T-helper 2 cell treated with Interferon-gamma antibody and Interleukin-4, amounts not matched to agents 100 ng/mL and 5 ng/mL, for 36 hours (primary cell): ENCODE data around the gene NDST1. TPM values are rescaled to one million over a fixed set of nuclear protein-coding genes. Genes with fewer than 3 reads are reported as not detected.

Experiments used
- intact Hi-C: fragments of 100-400 bp; cut with micrococcal nuclease; formaldehyde crosslinking; loops from one replicate; pipeline ENCODE4 v1.15.1; 2023
- total RNA-seq: library from RNA; stranded (reverse); gene quantifications from 2 replicates; pipeline ENCODE4 v1.2.3, GENCODE V29; 2022

Gene NDST1
- total RNA-seq, 1 donor from 2014 or later, result 0.41 TPM

DNA sequence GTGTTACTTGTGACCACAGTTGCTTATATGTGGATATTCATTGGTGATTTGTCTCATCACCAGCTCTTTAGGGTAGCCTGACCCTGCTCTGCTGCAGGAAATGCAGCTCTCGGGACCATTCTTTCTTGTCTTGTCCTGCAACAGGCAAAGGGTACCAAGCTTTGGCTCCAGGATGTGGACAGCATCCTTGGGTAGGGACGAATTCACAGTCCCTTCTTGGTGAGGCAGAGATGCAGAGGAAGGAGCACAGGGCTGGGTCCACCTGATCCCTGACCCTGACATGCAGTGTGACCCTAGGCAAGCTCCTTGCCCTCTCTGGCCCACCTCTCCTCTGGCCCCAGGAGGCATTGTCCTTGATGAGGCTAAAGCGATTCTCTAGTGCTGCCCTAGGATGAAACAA, 95.6 kb downstream of the NDST1 start:
- intact Hi-C loops, result no loop called here

DNA sequence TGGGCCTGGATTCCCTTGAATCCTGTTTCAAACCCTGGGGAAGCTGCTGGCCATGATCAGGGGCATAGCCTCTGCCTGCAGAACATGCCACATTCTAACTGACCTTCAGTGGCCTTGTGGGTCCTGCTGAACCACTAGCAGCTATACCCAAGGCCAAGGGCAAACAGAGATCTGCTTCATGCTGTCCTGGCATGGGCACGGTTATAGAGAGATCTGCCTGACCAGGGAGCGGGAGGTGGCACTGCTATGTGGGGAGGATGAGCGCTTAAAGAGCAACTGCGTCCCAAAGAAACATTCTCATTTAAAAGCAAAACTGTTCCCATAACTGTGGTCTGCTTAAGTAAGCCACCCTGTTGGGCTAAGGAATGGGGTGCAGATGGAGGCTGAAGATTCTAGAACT, 96.1 kb downstream of the NDST1 start:
- intact Hi-C loops, result no loop called here

DNA sequence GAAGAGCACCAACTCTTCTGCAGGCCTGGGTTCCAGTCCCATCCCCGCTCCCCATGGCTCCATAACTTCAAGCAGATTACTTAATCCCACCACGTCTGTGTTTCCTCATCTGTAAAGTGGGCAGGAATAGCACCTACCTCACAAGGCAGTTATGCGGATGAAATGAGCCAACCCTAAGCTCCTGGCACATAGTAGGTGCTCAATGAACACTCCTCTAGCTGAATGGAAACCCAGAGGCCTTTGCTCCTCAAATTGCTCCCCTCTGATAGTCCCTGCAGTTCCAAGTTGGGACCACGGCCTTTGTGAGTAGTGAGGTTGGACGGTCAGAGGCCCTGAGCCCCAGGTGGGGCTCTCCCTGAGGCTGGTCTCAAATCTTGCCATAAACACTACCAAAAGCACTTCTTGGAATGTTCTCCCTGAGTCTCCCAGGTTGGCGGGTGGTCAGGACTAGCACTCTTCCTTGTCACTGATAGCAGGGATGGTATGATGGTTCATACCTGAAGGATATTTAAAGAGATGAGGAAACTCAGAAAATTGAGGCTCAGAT, 97.0 kb downstream of the NDST1 start:
- intact Hi-C loops, result no loop called here

DNA sequence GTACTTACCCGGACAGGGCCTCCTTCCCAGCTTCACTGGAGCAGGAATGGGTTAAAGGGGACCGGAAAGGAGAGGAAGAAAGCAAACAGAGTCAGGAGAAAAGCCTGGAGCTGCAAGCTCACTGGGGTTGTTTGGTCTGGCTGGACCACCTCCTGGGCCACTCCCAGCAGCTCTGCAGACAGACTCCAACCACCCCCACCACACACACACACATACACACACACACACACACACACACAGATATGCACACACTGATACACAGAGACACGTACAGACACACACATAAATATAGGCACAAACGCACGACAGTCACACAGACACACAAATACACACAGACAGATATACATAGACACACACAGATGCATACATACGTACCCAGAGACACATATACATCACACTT, 97.6 kb downstream of the NDST1 start:
- intact Hi-C loops, result no loop called here

DNA sequence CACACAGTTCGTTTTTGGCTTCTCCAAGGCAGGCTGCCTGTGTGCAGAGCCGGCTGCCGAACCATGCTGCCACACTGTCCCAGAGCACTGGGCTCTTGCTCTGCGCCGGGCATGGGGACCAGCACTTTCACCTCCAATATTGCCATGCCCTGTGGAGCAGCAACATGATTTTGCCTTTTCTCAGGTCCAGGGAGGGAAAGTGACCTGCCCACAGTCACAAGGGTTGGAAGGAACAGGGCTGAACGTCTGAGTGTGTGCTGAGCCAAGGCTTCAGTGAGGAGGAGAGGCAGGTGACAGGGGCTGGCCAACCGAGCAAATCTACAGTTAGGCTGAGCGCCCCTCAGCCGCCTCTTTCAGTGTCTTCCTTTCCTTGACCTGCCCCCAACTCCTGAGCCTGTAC, 98.5 kb downstream of the NDST1 start:
- intact Hi-C loops, result no loop called here

DNA sequence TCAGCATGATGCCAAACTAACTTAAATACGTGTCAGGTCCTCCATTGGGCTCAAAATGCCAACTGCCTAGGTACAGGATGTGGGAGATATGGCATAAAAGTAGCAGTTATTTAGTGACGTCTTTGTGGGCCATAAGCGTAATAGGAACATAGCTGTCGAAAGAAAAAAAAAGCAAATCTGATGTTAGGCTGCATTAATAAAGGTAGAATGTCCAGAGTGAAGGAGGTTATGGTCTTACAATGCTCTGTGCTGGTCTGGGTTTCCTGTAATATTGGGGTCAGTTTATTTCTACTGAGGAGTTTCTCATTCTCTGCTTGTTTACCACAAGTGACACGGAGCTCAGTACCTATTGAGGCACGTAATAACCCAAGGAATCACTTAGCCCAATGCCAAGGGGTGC, 99.2 kb downstream of the NDST1 start:
- intact Hi-C loops, result no loop called here

Other genes starting within 250 kb of the NDST1 start
- gene CAMK2A, start 218.4 kb upstream of the NDST1 start, total RNA-seq, result not detected in 2 replicates
- not detected in 2 replicates for gene ARSI, start 205.2 kb upstream of the NDST1 start, total RNA-seq
- 72.0 and 74.3 TPM in 2 replicates for gene TCOF1, start 150.4 kb upstream of the NDST1 start, total RNA-seq
- 624 and 634 TPM in 2 replicates for gene CD74, start 95.2 kb upstream of the NDST1 start, total RNA-seq
- gene RPS14, start 58.4 kb upstream of the NDST1 start, total RNA-seq, result 2,302 and 2,378 TPM in 2 replicates
- gene SYNPO, start 132.5 kb downstream of the NDST1 start, total RNA-seq, result 0.02 and 0.05 TPM in 2 replicates
- gene MYOZ3, start 153.1 kb downstream of the NDST1 start, total RNA-seq, result 0.07 TPM in 1 of 2 replicates, not detected in the other
- gene RBM22, start 192.9 kb downstream of the NDST1 start, total RNA-seq, result 66.0 and 70.4 TPM in 2 replicates